T-cell (primary cell): ENCODE data around the gene TBC1D22A. TPM values are rescaled to one million over a fixed set of nuclear protein-coding genes. Genes with fewer than 3 reads are reported as not detected.

ENCODE experiments used
- ATAC-seq, 4 experiments: fragments of 200-7000 bp in 3 of 4; fragments of 150-1000 bp in 1 of 4; cut with Tn5 transposase; replicated peaks in 1 of 4; 1 replicate in 3 of 4; 2 replicates in 1 of 4; pipeline ENCODE4 v1.10.0; 2021; ENCODE audit warnings: moderate library complexity in 3 of 4, mild to moderate bottlenecking in 2 of 4, moderate number of reproducible peaks in 1 of 4
- CTCF ChIA-PET, 2 donors: fragments of 300-600 bp; sonication (Branson Sonifier 250); formaldehyde crosslinking; loops; one replicate each; lab custom pipeline; 2022; ENCODE audit warnings: antibody characterized with exemption in 2 of 2; lab: Charles Lee
- POLR2A ChIA-PET, 2 donors: fragments of 300-600 bp; sonication (Branson Sonifier 250); formaldehyde crosslinking; loops; one replicate each; lab custom pipeline; 2022; ENCODE audit warnings: antibody characterized with exemption in 2 of 2; lab: Charles Lee
- DNase-seq, 35 experiments: peaks; one replicate each; pipeline versions ENCODE4 v3.0.0 to v3.0.0-alpha.2; 2013 to 2023
- H3K27ac ChIP-seq: one replicate; pipeline ENCODE4 v1.5.1; 2013; ENCODE audit warnings: low read length
- H3K27me3 ChIP-seq, 2 experiments: replicated peaks in 1 of 2; 1 replicate in 1 of 2; 2 replicates in 1 of 2; pipeline versions ENCODE4 v1.6.1 to v1.7.0; 2013; ENCODE audit warnings: low read length in 1 of 2, mixed read lengths in 1 of 2; ENCODE audit not compliant: control insufficient read depth in 2 of 2, insufficient read depth in 2 of 2; ENCODE audit errors: extremely low read depth in 1 of 2
- H3K36me3 ChIP-seq, 2 donors: 1 replicate in 1 of 2; 2 replicates in 1 of 2; pipeline versions ENCODE4 v1.6.1 to v1.7.0; 2013; ENCODE audit warnings: low read length in 1 of 2; ENCODE audit not compliant: control insufficient read depth in 2 of 2, insufficient read depth in 1 of 2; ENCODE audit errors: extremely low read depth in 1 of 2
- H3K4me1 ChIP-seq, 2 experiments: 1 replicate in 1 of 2; 2 replicates in 1 of 2; pipeline versions ENCODE4 v1.6.1 to v1.7.0; 2013; ENCODE audit warnings: low read length in 2 of 2, mixed read lengths in 1 of 2; ENCODE audit not compliant: insufficient read depth in 2 of 2, control insufficient read depth in 1 of 2; ENCODE audit errors: extremely low read depth in 1 of 2
- H3K4me3 ChIP-seq, 2 donors: 1 replicate in 1 of 2; 2 replicates in 1 of 2; pipeline versions ENCODE4 v1.5.1 to v1.7.0; 2013; ENCODE audit warnings: mild to moderate bottlenecking in 2 of 2, low read length in 1 of 2, moderate library complexity in 1 of 2; ENCODE audit not compliant: control insufficient read depth in 1 of 2; ENCODE audit errors: extremely low read depth in 1 of 2
- H3K9me3 ChIP-seq: 2 replicates; pipeline ENCODE4 v1.7.0; 2013
- H3K27ac Mint-ChIP-seq, 2 donors: one replicate each; pipeline ENCODE4 v1.8.0; 2020 to 2021; ENCODE audit warnings: mild to moderate bottlenecking in 2 of 2, mixed read lengths in 2 of 2
- H3K27me3 Mint-ChIP-seq, 2 donors: one replicate each; pipeline ENCODE4 v1.8.0; 2021 to 2022; ENCODE audit warnings: mixed read lengths in 2 of 2
- H3K36me3 Mint-ChIP-seq: one replicate; pipeline ENCODE4 v1.8.0; 2021; ENCODE audit warnings: mixed read lengths
- H3K4me1 Mint-ChIP-seq, 3 donors: one replicate each; pipeline ENCODE4 v1.8.0; 2020 to 2022; ENCODE audit warnings: mixed read lengths in 3 of 3, mild to moderate bottlenecking in 1 of 3
- H3K4me3 Mint-ChIP-seq, 3 donors: one replicate each; pipeline ENCODE4 v1.8.0; 2020 to 2022; ENCODE audit warnings: mild to moderate bottlenecking in 3 of 3, mixed read lengths in 3 of 3, moderate library complexity in 3 of 3
- H3K9me3 Mint-ChIP-seq, 3 donors: one replicate each; pipeline ENCODE4 v1.8.0; 2020 to 2022; ENCODE audit warnings: mixed read lengths in 3 of 3
- WGBS: methylation state at CpG from one replicate; pipeline ENCODE4 v1.1.5; 2013; ENCODE audit warnings: missing lambda C conversion rate; ENCODE audit not compliant: insufficient coverage; 5-methylcytosine and 5-hydroxymethylcytosine counted together
- total RNA-seq, 35 experiments: library from RNA in 6 of 35; stranded (reverse) in 6 of 35; fragments of 120-200 nt in 1 of 35; gene quantifications; one replicate each; pipeline versions ENCODE4 v1.2.1 to v1.2.4 and lab custom pipeline; 2013 to 2026

Gene TBC1D22A
- total RNA-seq, 5 donors from 2014 or later (not counting 1 experiment from before 2014, with no cell fraction given) = 38.3 to 67.8 (median 57.7) TPM

GRCh38 chr22:47072642-47072967, 310.2 kb downstream of the TBC1D22A start:
- peaks cover 0 to 6% of the 10 kb centered on the region in 2 experiments for H3K4me1 ChIP-seq
- CTCF ChIA-PET = no interaction called here

GRCh38 chr22:47073075-47073474, 310.6 kb downstream of the TBC1D22A start:
- CTCF ChIA-PET = no interaction called here
- Histone ChIP-seq H3K9me3 (no peaks in the 10 kb centered on the region), H3K27me3 (no peaks in the 10 kb centered on the region), H3K4me3 (no peak overlapping the region), H3K4me1 (peaks cover 0 to 2% of the 10 kb centered on the region in 2 experiments), H3K36me3 (peaks cover 2 to 3% of the 10 kb centered on the region in 2 donors), H3K27ac (no peak overlapping the region)
- 87% methylated on average over 2 of the region's 7 CpGs for WGBS
- Mint-ChIP-seq H3K4me1 (peaks cover 10 to 13% (median 12%) of the 10 kb centered on the region in 3 donors), H3K27me3 (no peaks in the 10 kb centered on the region), H3K27ac (no peak overlapping the region), H3K4me3 (no peak overlapping the region), H3K9me3 (peaks cover 4 to 23% (median 4%) of the 10 kb centered on the region in 3 donors), H3K36me3 (peaks cover 61% of the 10 kb centered on the region)
- POLR2A ChIA-PET = no interaction called here
- ATAC-seq = no peak
- DNase-seq = no peak

More at GRCh38 chr22:47072642-47072967, 310.2 kb downstream of the TBC1D22A start:
- ATAC-seq (no peak), DNase-seq (no peak)
- peaks cover 2 to 3% of the 10 kb centered on the region in 2 donors for H3K36me3 ChIP-seq
- Mint-ChIP-seq H3K36me3 (peaks cover 56% of the 10 kb centered on the region), H3K9me3 (peaks cover 4 to 21% (median 4%) of the 10 kb centered on the region in 3 donors), H3K27ac (no peak overlapping the region), H3K4me1 (peaks cover 15 to 16% (median 16%) of the 10 kb centered on the region in 3 donors), H3K27me3 (no peaks in the 10 kb centered on the region), H3K4me3 (no peak overlapping the region)
- no peak overlapping the region for H3K27ac ChIP-seq
- WGBS = 96% methylated on average over 6 of the region's 7 CpGs
- H3K4me3 ChIP-seq = no peak overlapping the region
- POLR2A ChIA-PET = no interaction called here
- no peaks in the 10 kb centered on the region for H3K9me3 ChIP-seq
- H3K27me3 ChIP-seq = no peaks in the 10 kb centered on the region

GRCh38 chr22:47074105-47074504, 311.7 kb downstream of the TBC1D22A start:
- Mint-ChIP-seq H3K27ac (no peak overlapping the region), H3K4me3 (no peak overlapping the region), H3K36me3 (peaks cover 63% of the 10 kb centered on the region), H3K4me1 (peaks cover under 1 to 6% (median 5%) of the 10 kb centered on the region in 3 donors), H3K9me3 (peaks cover 4 to 25% (median 4%) of the 10 kb centered on the region in 3 donors), H3K27me3 (no peaks in the 10 kb centered on the region)
- peaks cover under 1 to 2% of the 10 kb centered on the region in 2 donors for H3K36me3 ChIP-seq
- H3K27me3 ChIP-seq = no peaks in the 10 kb centered on the region
- ChIA-PET CTCF (no interaction called here), POLR2A (no interaction called here)
- DNase-seq (no peak), ATAC-seq (no peak)
- H3K9me3 ChIP-seq = no peaks in the 10 kb centered on the region
- H3K4me3 ChIP-seq = no peak overlapping the region
- WGBS = 88% methylated on average over 7 of the region's 7 CpGs
- no peaks in the 10 kb centered on the region for H3K4me1 ChIP-seq
- no peak overlapping the region for H3K27ac ChIP-seq

GRCh38 chr22:47075568-47075967, 313.1 kb downstream of the TBC1D22A start:
- Mint-ChIP-seq H3K36me3 (peaks cover 71% of the 10 kb centered on the region), H3K27me3 (no peaks in the 10 kb centered on the region), H3K4me1 (peaks cover 0 to 1% (median 0%) of the 10 kb centered on the region in 3 donors), H3K4me3 (no peak overlapping the region), H3K9me3 (peaks cover 4 to 35% (median 4%) of the 10 kb centered on the region in 3 donors), H3K27ac (no peak overlapping the region)
- Histone ChIP-seq H3K27ac (no peak overlapping the region), H3K9me3 (no peaks in the 10 kb centered on the region), H3K4me1 (no peaks in the 10 kb centered on the region), H3K4me3 (no peak overlapping the region), H3K36me3 (peaks cover 0 to 2% of the 10 kb centered on the region in 2 donors), H3K27me3 (no peaks in the 10 kb centered on the region)
- POLR2A ChIA-PET = no interaction called here
- DNase-seq (no peak), ATAC-seq (no peak)
- CTCF ChIA-PET = no interaction called here

GRCh38 chr22:47076758-47077157, 314.3 kb downstream of the TBC1D22A start:
- peaks cover 68% of the 10 kb centered on the region for H3K36me3 Mint-ChIP-seq
- ChIA-PET CTCF (no interaction called here), POLR2A (no interaction called here)
- no peaks in the 10 kb centered on the region for H3K9me3 ChIP-seq
- H3K9me3 Mint-ChIP-seq = peaks cover 4 to 36% (median 4%) of the 10 kb centered on the region in 3 donors
- H3K36me3 ChIP-seq = peaks cover 0 to 2% of the 10 kb centered on the region in 2 donors
- no peak for ATAC-seq
- 90% methylated on average over 2 of the region's 2 CpGs for WGBS
- no peaks in the 10 kb centered on the region for H3K27me3 Mint-ChIP-seq
- H3K4me1 ChIP-seq = no peaks in the 10 kb centered on the region
- no peaks in the 10 kb centered on the region for H3K27me3 ChIP-seq
- H3K4me1 Mint-ChIP-seq = peaks cover 0 to 1% (median 0%) of the 10 kb centered on the region in 3 donors
- H3K4me3 Mint-ChIP-seq = no peak overlapping the region
- H3K27ac ChIP-seq = no peak overlapping the region
- H3K4me3 ChIP-seq = no peak overlapping the region
- no peak for DNase-seq
- no peak overlapping the region for H3K27ac Mint-ChIP-seq

GRCh38 chr22:47080100-47080499, 317.6 kb downstream of the TBC1D22A start:
- no peak overlapping the region for H3K27ac ChIP-seq
- H3K9me3 ChIP-seq = no peaks in the 10 kb centered on the region
- no peak overlapping the region for H3K4me3 ChIP-seq
- DNase-seq (no peak), ATAC-seq (no peak)
- H3K9me3 Mint-ChIP-seq = peaks cover 4 to 31% (median 4%) of the 10 kb centered on the region in 3 donors
- H3K27ac Mint-ChIP-seq = no peak overlapping the region
- no peak overlapping the region for H3K4me3 Mint-ChIP-seq
- ChIA-PET CTCF (no interaction called here), POLR2A (no interaction called here)
- H3K4me1 Mint-ChIP-seq = peaks cover 0 to 1% (median 0%) of the 10 kb centered on the region in 3 donors
- no peaks in the 10 kb centered on the region for H3K4me1 ChIP-seq
- peaks cover 51% of the 10 kb centered on the region for H3K36me3 Mint-ChIP-seq
- no peaks in the 10 kb centered on the region for H3K27me3 ChIP-seq
- no CpG with 5 or more reads among the region's 3 CpGs for WGBS
- H3K27me3 Mint-ChIP-seq = no peaks in the 10 kb centered on the region
- no peaks in the 10 kb centered on the region for H3K36me3 ChIP-seq

- peaks cover 0 to 11% (median 4%) of the 10 kb centered on the region in 3 donors for H3K4me1 Mint-ChIP-seq
- no peak overlapping the region for H3K27ac Mint-ChIP-seq
- no peak overlapping the region for H3K4me3 Mint-ChIP-seq
- CTCF ChIA-PET = no interaction called here
- Histone ChIP-seq H3K36me3 (no peaks in the 10 kb centered on the region), H3K27me3 (no peaks in the 10 kb centered on the region), H3K9me3 (no peaks in the 10 kb centered on the region), H3K4me1 (no peaks in the 10 kb centered on the region), H3K4me3 (no peak overlapping the region), H3K27ac (no peak overlapping the region)
- DNase-seq (no peak), ATAC-seq (no peak)
- H3K36me3 Mint-ChIP-seq = peaks cover 32% of the 10 kb centered on the region
- peaks cover 0 to 15% (median 0%) of the 10 kb centered on the region in 3 donors for H3K9me3 Mint-ChIP-seq
- POLR2A ChIA-PET = no interaction called here
- H3K27me3 Mint-ChIP-seq = no peaks in the 10 kb centered on the region
- WGBS = no CpG with 5 or more reads among the region's 1 CpG
These were observed 320.1 kb downstream of the TBC1D22A start for GRCh38 chr22:47082505-47082904.
